ENCODE data around the gene IGF2BP2.

Gene IGF2BP2

GRCh38 chr3:185732782-185733181 is 92.1 kb downstream of the IGF2BP2 start:
- DNase-seq (no peak), ATAC-seq (no peak)

GRCh38 chr3:185730550-185730949 is 94.3 kb downstream of the IGF2BP2 start:
- no peak for ATAC-seq

DNA sequence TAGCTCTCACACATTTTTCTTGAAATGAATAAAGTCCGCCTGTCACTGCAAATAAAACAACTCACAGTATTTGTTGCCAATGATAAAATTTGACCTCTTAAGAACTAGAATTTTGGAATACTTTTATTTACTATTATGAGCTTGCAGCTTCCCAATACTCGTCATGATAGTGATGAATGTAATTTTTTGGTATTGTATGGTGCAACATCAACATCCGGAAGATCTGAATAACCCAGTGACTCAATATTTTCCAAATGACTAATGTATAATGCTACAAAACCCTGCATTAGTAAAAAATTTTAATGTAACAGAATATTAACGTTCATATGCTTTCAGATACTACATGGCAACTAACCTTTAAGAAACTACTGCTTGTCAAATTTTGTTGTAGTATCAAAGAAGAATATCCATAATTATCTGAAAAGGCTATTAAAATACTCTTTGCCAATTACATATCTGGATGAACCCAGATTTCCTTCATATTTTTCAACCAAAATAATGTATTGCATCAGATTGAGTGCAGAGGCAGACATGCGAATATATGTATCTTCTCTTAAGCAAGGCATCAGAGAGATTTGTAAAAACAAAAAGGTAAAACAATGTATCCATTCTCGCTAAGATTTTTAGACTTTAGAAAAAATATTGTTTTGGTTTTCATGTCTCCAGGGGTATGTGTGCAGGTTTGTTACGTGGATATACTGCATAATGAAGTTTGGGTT is 95.3 kb downstream of the IGF2BP2 start:
- DNase-seq (no peak), ATAC-seq (no peak)

More at GRCh38 chr3:185730550-185730949, 94.3 kb downstream of the IGF2BP2 start:
- no peak for DNase-seq

DNA sequence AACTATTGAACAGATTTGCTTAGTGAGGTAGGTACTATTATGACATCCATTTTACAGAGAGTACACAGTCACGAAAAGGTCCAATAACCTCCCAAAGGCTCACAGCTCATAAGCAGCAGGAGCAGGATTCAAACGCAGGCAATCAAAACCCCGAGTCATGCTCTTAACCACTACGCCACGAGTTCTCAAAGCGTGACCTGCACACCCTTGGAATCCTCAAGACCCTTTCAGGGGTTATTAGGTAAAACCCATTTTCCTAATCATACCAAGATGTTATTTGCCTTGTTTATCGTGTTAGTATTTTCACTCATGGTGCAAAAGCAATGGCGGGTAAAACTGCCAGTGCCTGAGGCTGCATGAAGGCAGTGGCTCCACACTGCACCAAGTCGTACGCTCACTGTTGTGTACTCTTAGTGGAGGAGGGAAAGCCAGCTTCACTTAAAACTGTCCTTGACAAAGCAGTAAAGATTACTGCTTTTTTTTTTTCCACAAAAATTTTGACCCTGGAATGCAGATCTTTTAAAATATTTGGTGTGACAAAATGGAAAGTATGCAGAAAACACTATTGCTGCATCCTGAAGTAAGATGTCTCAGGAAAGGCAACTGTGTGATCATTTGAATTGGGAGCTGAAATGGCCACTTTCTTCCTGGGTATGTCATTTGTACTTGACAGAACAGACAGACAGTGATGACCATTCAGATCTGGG is 96.1 kb downstream of the IGF2BP2 start:
- DNase-seq (no peak), ATAC-seq (no peak)

- DNase-seq (no peak), ATAC-seq (no peak)
Observed at GRCh38 chr3:185727873-185728272, 97.0 kb downstream of the IGF2BP2 start.

DNA sequence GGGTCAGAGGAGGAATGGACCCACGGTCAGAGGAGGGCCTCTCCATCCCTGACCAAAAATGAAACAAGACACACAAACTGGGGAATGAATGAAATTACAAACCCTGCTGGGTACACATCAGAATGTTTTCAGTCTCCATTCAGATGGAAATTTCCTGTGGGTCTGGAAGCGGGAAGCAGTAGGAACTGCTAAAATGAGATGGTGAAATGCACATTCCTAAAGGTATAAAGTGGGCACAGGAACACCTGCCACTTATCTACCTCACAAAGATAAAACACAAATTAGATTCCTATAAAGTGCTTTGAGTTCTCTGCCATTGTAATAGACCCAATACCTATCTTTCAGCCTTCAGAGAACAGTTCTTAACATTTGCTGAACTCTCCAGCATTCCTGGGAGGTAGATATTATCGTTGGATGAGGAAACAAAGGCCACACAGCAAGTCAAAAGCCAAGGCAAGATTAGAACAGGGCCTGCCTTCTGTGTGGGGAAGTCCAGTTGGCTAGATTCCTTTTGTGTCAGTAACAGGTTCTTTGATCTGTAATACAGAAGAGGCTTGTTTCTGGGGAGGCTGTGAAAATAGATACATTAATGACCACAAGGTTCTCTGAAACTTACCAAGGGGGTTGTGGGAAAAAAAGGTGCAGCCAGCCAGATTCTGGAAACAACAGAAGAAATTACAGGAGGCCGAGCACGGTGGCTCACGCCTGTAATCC is 98.4 kb downstream of the IGF2BP2 start:
- DNase-seq (no peak), ATAC-seq (no peak)

DNA sequence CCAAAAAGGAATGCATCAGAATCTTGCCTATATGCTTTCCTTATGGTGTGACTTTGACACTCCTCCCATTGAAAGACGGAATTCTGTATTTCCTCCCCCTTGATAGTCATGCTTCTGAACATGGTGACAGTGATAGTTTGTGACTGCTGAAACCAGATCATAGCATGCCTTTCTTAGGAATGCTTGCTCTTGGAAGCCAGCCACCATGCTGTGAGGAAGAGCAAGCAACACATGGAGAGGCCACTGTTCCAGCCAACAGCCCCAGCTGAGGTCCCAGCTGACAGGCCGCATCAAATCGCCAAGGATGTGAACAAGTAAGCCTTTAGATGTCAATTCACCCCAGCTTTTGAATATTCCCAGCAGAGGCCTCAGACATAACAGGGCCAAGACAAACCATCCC is 100.1 kb downstream of the IGF2BP2 start:
- DNase-seq: no peak
- no peak for ATAC-seq

GRCh38 chr3:185724251-185724650 is 100.6 kb downstream of the IGF2BP2 start:
- DNase-seq: no peak
- no peak for ATAC-seq

DNA sequence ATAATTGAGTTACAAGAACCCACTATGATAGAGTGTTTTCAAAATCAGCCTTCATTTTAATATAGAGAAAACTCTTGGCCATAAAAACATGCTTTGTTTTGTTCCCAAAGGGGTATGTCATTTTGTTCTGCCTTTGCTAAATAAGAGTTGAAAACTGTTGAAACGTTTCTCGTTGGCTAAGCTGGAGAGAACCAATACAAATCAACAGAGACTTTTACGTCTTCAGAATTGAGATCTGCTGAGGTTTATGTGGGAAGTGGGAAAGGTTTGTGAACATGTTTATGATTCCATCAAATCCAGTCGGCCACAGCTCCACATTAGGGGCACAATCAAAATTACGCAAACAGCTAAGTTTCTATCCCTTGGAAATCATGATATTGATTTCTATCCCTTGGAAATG is 102.0 kb downstream of the IGF2BP2 start:
- no peak for ATAC-seq

DNA sequence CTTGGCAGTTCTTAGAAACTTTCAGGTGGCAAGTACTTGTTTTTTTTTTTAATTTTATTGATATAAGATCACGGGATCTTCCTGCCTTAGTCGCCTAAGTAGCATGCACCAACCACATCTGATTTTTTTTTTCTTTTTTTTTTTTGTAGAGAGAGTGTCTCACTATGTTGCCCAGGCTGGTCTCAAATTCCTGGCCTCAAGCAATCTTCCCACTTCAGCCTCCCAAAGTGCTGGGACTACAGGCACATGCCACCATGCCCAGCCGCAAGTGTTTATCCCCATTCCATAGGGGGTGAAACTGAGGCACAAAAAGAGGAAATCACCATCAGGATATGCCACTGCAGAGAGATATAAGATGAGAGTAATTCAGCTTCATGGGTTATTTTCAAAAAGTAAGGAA is 102.9 kb downstream of the IGF2BP2 start:
- ATAC-seq: no peak
- no peak for DNase-seq

More for the DNA sequence above, 102.0 kb downstream of the IGF2BP2 start:
- DNase-seq: no peak

DNA sequence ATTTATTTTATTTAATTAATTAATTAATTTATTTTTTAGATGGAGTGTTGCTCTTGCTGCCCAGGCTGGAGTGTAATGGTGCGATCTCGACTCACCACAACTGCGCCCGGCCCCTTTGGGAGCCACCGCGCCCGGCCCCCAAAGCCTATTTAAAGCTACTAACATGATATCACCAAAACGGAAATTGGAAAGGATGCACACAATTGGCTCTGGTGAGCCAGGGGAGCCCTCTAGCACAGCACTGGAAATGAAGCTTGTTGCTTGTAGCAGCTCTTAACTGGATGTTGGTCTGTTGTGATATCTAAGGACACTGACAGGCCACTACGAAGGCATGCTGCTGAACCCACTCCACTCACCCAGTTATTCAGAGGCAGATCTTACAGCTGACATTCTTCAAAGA is 104.5 kb downstream of the IGF2BP2 start:
- DNase-seq: no peak
- ATAC-seq: no peak

GRCh38 chr3:185718736-185719593 is 105.9 kb downstream of the IGF2BP2 start:
- no peak for ATAC-seq
- DNase-seq: no peak

- no peak for ATAC-seq
- DNase-seq: no peak
Observed at GRCh38 chr3:185717627-185718402, 107.0 kb downstream of the IGF2BP2 start.

GRCh38 chr3:185717121-185717520 is 107.7 kb downstream of the IGF2BP2 start:
- ATAC-seq (no peak), DNase-seq (no peak)

- no peak for ATAC-seq
- DNase-seq: no peak
Observed at GRCh38 chr3:185716436-185717108, 108.3 kb downstream of the IGF2BP2 start.

DNA sequence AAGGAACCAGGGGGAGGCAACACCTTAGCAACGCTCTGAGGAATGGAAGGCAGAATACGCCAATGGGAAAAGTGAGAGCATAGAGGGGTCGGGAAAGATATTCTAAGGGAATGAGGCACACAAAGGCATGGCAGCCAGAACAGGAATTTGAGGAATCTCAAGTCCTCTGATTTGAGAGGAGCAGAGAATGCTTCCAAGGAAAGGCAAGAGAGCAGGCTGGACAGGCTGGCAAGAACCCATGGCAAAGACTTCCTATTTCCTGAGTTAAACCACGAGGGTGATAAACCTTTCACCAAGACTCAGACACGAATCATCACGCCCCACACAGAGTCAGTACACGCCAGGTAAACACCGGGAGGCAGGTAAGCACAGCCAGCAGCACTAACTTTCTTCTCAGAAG is 109.8 kb downstream of the IGF2BP2 start:
- DNase-seq (no peak), ATAC-seq (no peak)

GRCh38 chr3:185714085-185714484 is 110.8 kb downstream of the IGF2BP2 start:
- ATAC-seq: no peak
- no peak for DNase-seq

GRCh38 chr3:185713015-185713414 is 111.8 kb downstream of the IGF2BP2 start:
- no peak for DNase-seq
- no peak for ATAC-seq

GRCh38 chr3:185712337-185712736 is 112.5 kb downstream of the IGF2BP2 start:
- DNase-seq: no peak

GRCh38 chr3:185711255-185711870 is 113.5 kb downstream of the IGF2BP2 start:
- no peak for ATAC-seq
- no peak for DNase-seq

More at GRCh38 chr3:185712337-185712736, 112.5 kb downstream of the IGF2BP2 start:
- no peak for ATAC-seq

Measured in stimulated activated naive CD8-positive, alpha-beta T cell treated with anti-CD3 and anti-CD28 coated beads, Interleukin-15, Interleukin-2, amounts not matched to agents 100 U/mL and 50 U/mL, for 24 hours (primary cell).